SK-N-SH (cell line): ENCODE data around the gene DGKE. TPM values are rescaled to one million over a fixed set of nuclear protein-coding genes. Genes with fewer than 3 reads are reported as not detected.

Experiments used
- CTCF ChIA-PET: fragments of 300-600, 350-600 bp; formaldehyde crosslinking; extraction: SDS; loops from one replicate; lab custom pipeline; 2021; lab: Yijun Ruan, JAX
- POLR2A ChIA-PET: fragments of 350-600 bp; sonication (Branson Sonifier 250); formaldehyde crosslinking; extraction: SDS; loops from one replicate; lab custom pipeline; 2020; ENCODE audit warnings: antibody characterized with exemption, inconsistent platforms; lab: Yijun Ruan, JAX
- DNase-seq: peaks from one replicate; pipeline ENCODE4 v3.0.0; 2012
- H2AFZ ChIP-seq: fragments of 200-600 bp; sonication (generic); 2 replicates; pipeline ENCODE4 v1.8.1; 2016; ENCODE audit warnings: antibody characterized with exemption, mild to moderate bottlenecking, low read depth
- H3F3A ChIP-seq: fragments of 200-600 bp; sonication (generic); replicated peaks from 2 replicates; pipeline ENCODE3; 2016; ENCODE audit warnings: antibody characterized with exemption, mild to moderate bottlenecking; ENCODE audit not compliant: insufficient read depth
- H3K27ac ChIP-seq, 2 experiments: fragments of 200-500 bp in 1 of 2; fragments of 200-600 bp in 1 of 2; sonication (Bioruptor generic) in 1 of 2; sonication (generic), shearing (Covaris generic) in 1 of 2; 2 replicates each; pipeline versions ENCODE4 v1.5.1 to v1.6.1; 2014 to 2016; ENCODE audit warnings: low read depth in 2 of 2, inconsistent platforms in 1 of 2, low read length in 1 of 2, mild to moderate bottlenecking in 1 of 2, mixed read lengths in 1 of 2
- H3K27me3 ChIP-seq: fragments of 200-600 bp; sonication (generic), shearing (Covaris generic); 2 replicates; pipeline ENCODE4 v1.6.1; 2016; ENCODE audit warnings: mixed run types; ENCODE audit not compliant: insufficient read depth
- H3K36me3 ChIP-seq, 2 experiments: fragments of 200-500 bp in 1 of 2; fragments of 200-600 bp in 1 of 2; sonication (Bioruptor generic) in 1 of 2; sonication (generic) in 1 of 2; replicated peaks in 1 of 2; 2 replicates each; pipeline versions ENCODE3 to v1.5.1; 2014 to 2016; ENCODE audit warnings: low read length in 1 of 2, mild to moderate bottlenecking in 1 of 2; ENCODE audit not compliant: insufficient read depth in 2 of 2, control insufficient read depth in 1 of 2
- H3K4me1 ChIP-seq, 2 experiments: fragments of 200-500 bp in 1 of 2; fragments of 200-600 bp in 1 of 2; sonication (Bioruptor generic) in 1 of 2; sonication (generic), shearing (Covaris generic) in 1 of 2; 2 replicates each; pipeline versions ENCODE4 v1.5.1 to v1.6.1; 2014 to 2016; ENCODE audit warnings: low read depth in 1 of 2, low read length in 1 of 2, mixed run types in 1 of 2; ENCODE audit not compliant: insufficient read depth in 2 of 2, control insufficient read depth in 1 of 2
- H3K4me2 ChIP-seq: fragments of 200-600 bp; sonication (generic), shearing (Covaris generic); 2 replicates; pipeline ENCODE4 v1.6.1; 2017; ENCODE audit warnings: mixed run types
- H3K4me3 ChIP-seq, 2 experiments: fragments of 200-500 bp in 1 of 2; fragments of 200-600 bp in 1 of 2; sonication (Bioruptor generic) in 1 of 2; sonication (generic), shearing (Covaris generic) in 1 of 2; 2 replicates each; pipeline versions ENCODE4 v1.5.1 to v1.8.1; 2014 to 2016; ENCODE audit warnings: low read depth in 2 of 2, inconsistent platforms in 1 of 2, low read length in 1 of 2, mild to moderate bottlenecking in 1 of 2, mixed read lengths in 1 of 2, moderate library complexity in 1 of 2
- H3K79me2 ChIP-seq: fragments of 200-600 bp; sonication (generic); 2 replicates; pipeline ENCODE4 v1.8.1; 2017; ENCODE audit warnings: mild to moderate bottlenecking; ENCODE audit not compliant: insufficient read depth
- H3K9ac ChIP-seq: fragments of 200-600 bp; sonication (generic); 2 replicates; pipeline ENCODE4 v1.6.1; 2017; ENCODE audit warnings: mixed run types
- H3K9me2 ChIP-seq: fragments of 200-600 bp; sonication (generic); 2 replicates; pipeline ENCODE4 v1.6.1; 2017; ENCODE audit warnings: mixed run types
- H3K9me3 ChIP-seq: fragments of 200-600 bp; sonication (generic); 2 replicates; pipeline ENCODE4 v1.6.1; 2017; ENCODE audit warnings: mixed run types, mild to moderate bottlenecking, moderate library complexity
- H4K20me1 ChIP-seq: fragments of 200-600 bp; sonication (generic); 2 replicates; pipeline ENCODE4 v1.6.1; 2017; ENCODE audit warnings: mild to moderate bottlenecking, mixed run types; ENCODE audit not compliant: insufficient read depth
- CHD2 ChIP-seq: fragments of 150-350 bp; IDR thresholded peaks from 2 replicates; pipeline ENCODE4 v1.6.1; 2018; ENCODE audit warnings: low read length; ENCODE audit not compliant: partially characterized antibody
- ELF1 ChIP-seq: IDR thresholded peaks from 2 replicates; pipeline ENCODE4 v1.4.0; 2012
- EZH2phosphoT487 ChIP-seq: fragments of 200-600 bp; sonication (generic); IDR thresholded peaks from 2 replicates; pipeline ENCODE4 v1.6.1; 2017; ENCODE audit warnings: low read depth, mixed run types, mild to moderate bottlenecking, antibody characterized with exemption, moderate library complexity, borderline replicate concordance
- FOXM1 ChIP-seq: IDR thresholded peaks from 2 replicates; pipeline ENCODE4 v1.4.0; 2012; ENCODE audit warnings: low read depth, mild to moderate bottlenecking
- GATA2 ChIP-seq: sonication (generic); formaldehyde crosslinking; IDR thresholded peaks from 2 replicates; pipeline ENCODE4 v1.5.0; 2020; ENCODE audit warnings: mild to moderate bottlenecking, missing genetic modification reagents
- IRF3 ChIP-seq: fragments of 150-350 bp; IDR thresholded peaks from 2 replicates; pipeline ENCODE4 v1.6.1; 2016; ENCODE audit warnings: mild to moderate bottlenecking, low read depth, low read length
- JUND ChIP-seq: IDR thresholded peaks from 2 replicates; pipeline ENCODE4 v1.4.0; 2012
- MAX ChIP-seq: IDR thresholded peaks from 2 replicates; pipeline ENCODE4 v1.4.0; 2012; ENCODE audit warnings: low read depth
- MEF2A ChIP-seq: IDR thresholded peaks from 2 replicates; pipeline ENCODE4 v1.4.0; 2012; ENCODE audit warnings: low read depth, borderline replicate concordance
- NFIC ChIP-seq: IDR thresholded peaks from 2 replicates; pipeline ENCODE4 v1.4.0; 2012; ENCODE audit warnings: borderline replicate concordance
- PBX3 ChIP-seq: IDR thresholded peaks from 2 replicates; pipeline ENCODE4; 2012
- POLR2AphosphoS5 ChIP-seq: IDR thresholded peaks from 2 replicates; pipeline ENCODE4 v1.6.1; 2012; ENCODE audit warnings: low read depth, low read length
- RCOR1 ChIP-seq: fragments of 150-350 bp; IDR thresholded peaks from 2 replicates; pipeline ENCODE4 v1.6.1; 2017; ENCODE audit warnings: antibody characterized with exemption, low read length
- REST ChIP-seq: IDR thresholded peaks from 2 replicates; pipeline ENCODE4 v1.6.1; 2012; ENCODE audit warnings: mild to moderate bottlenecking, low read depth, low read length, moderate library complexity
- SMC3 ChIP-seq: IDR thresholded peaks from 2 replicates; pipeline ENCODE4 v1.6.1; 2012; ENCODE audit warnings: low read depth, low read length, improper control_type of control experiment
- TAF1 ChIP-seq: IDR thresholded peaks from 2 replicates; pipeline ENCODE4 v1.6.1; 2012; ENCODE audit warnings: low read depth, mild to moderate bottlenecking, low read length, moderate library complexity, borderline replicate concordance
- ZBTB33 ChIP-seq: IDR thresholded peaks from 2 replicates; pipeline ENCODE4 v1.4.0; 2012; ENCODE audit warnings: low read depth, borderline replicate concordance
- WGBS: methylation state at CpG from one replicate; pipeline ENCODE4 v1.1.6; 2017; ENCODE audit warnings: low lambda C conversion rate; 5-methylcytosine and 5-hydroxymethylcytosine counted together
- polyA plus RNA-seq, 3 experiments: library from polyadenylated mRNA; depleted of rRNA; stranded (reverse); fragments of >200 nt; gene quantifications; 2 replicates each; pipeline ENCODE4 v1.2.3, GENCODE V29; 2012

DGKE gene
- polyA plus RNA-seq, 1 of the 3 experiments (the other 2 are of a cell fraction), result 2.4 TPM

GRCh38 chr17:56810891-56811775 is 22.8 kb upstream of the DGKE start:
- H3K36me3 ChIP-seq, result no peaks in the 10 kb centered on the region
- TF ChIP-seq JUND (no peak), POLR2AphosphoS5 (no peak), PBX3 (no peak), CHD2 (no peak), RCOR1 (no peak), MAX (no peak), IRF3 (no peak), NFIC (no peak), FOXM1 (no peak), ELF1 (no peak), TAF1 (no peak)
- TF ChIP-seq, all 33 proteins: peak for 0
- Histone ChIP-seq H2AFZ (no peak overlapping the region), H3K9me3 (no peaks in the 10 kb centered on the region), H3K27me3 (no peaks in the 10 kb centered on the region), H3K4me2 (no peak overlapping the region), H3K4me3 (no peak overlapping the region), H3K9ac (no peak overlapping the region), H3F3A (no peaks in the 10 kb centered on the region), H4K20me1 (no peaks in the 10 kb centered on the region), H3K9me2 (no peaks in the 10 kb centered on the region), H3K27ac (no peak overlapping the region), H3K79me2 (no peaks in the 10 kb centered on the region), H3K4me1 (peaks cover 5 to 6% of the 10 kb centered on the region in 2 experiments; a peak in 2 of 4 replicates)
- CTCF ChIA-PET, result interaction anchor here (1.5 kb wide), 1 partner anchor 9 kb away, joined by 6 read pairs; no protein-coding TSS in a partner anchor
- POLR2A ChIA-PET, result no interaction called here
- 85% methylated on average over 12 of the region's 12 CpGs for WGBS
- no peak for DNase-seq

- no peak overlapping the region for H3K27ac ChIP-seq
- H3K9ac ChIP-seq, result no peak overlapping the region
- DNase-seq, result peak; percentile 55
- no peak overlapping the region for H3K4me2 ChIP-seq
- 58% methylated on average over 6 of the region's 7 CpGs for WGBS
- H3K9me3 ChIP-seq, result no peaks in the 10 kb centered on the region
- H3K9me2 ChIP-seq, result no peaks in the 10 kb centered on the region
- H3K4me3 ChIP-seq, result no peak overlapping the region
- no peak overlapping the region for H2AFZ ChIP-seq
- H3K4me1 ChIP-seq, result peaks cover 5 to 6% of the 10 kb centered on the region in 2 experiments; a peak in 2 of 4 replicates
- CTCF ChIA-PET, result interaction anchor here (1.8 to 15.9 kb wide), 2 partner anchors 101 to 130 kb away, joined by 4 to 251 read pairs; partner anchors contain the start of gene TRIM25
- H4K20me1 ChIP-seq, result no peaks in the 10 kb centered on the region
- H3K36me3 ChIP-seq, result no peaks in the 10 kb centered on the region
- H3K27me3 ChIP-seq, result no peaks in the 10 kb centered on the region
- H3K79me2 ChIP-seq, result no peaks in the 10 kb centered on the region
- POLR2A ChIA-PET, result no interaction called here
- no peaks in the 10 kb centered on the region for H3F3A ChIP-seq
- TF ChIP-seq REST (no peak), POLR2AphosphoS5 (no peak), GATA2 (CRISPR knock-in tag) (no peak), ZBTB33 (no peak), EZH2phosphoT487 (no peak), SMC3 (no peak), MEF2A (no peak)
Measured at GRCh38 chr17:56812901-56813388, 21.0 kb upstream of the DGKE start.
